ENCODE results near the gene WBP2NL.

DNA sequence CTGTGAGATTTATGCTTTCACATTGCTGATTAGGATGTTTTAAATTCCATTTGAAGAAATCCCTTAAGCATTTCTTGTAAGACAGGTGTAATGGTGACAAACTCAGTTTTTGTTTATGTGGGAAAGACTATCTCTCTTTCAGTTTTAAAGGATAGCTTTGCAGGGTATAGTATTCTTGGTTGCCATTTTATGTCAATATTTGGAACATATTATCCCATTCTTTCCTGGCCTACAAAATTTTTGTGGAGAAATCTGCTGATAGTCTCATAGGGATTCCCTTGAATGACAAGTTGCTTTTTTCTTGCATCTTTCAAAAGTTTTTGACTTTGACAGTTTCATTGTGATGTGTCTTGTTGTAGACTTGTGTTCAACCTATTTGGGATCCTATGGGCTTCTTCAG, 43.2 kb downstream of the WBP2NL start:
- TF ChIP-seq CEBPB (IDR thresholded peaks at IDR 0.05) = no peak
- no peak for TF ChIP-seq EP300 (IDR thresholded peaks at IDR 0.05; ENCODE audit: borderline replicate concordance)
- TF ChIP-seq, protein P1, sequence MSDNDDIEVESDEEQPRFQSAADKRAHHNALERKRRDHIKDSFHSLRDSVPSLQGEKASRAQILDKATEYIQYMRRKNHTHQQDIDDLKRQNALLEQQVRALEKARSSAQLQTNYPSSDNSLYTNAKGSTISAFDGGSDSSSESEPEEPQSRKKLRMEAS (IDR thresholded peaks at IDR 0.05) = no peak
- TF ChIP-seq, protein P2, sequence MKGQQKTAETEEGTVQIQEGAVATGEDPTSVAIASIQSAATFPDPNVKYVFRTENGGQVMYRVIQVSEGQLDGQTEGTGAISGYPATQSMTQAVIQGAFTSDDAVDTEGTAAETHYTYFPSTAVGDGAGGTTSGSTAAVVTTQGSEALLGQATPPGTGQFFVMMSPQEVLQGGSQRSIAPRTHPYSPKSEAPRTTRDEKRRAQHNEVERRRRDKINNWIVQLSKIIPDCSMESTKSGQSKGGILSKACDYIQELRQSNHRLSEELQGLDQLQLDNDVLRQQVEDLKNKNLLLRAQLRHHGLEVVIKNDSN (IDR thresholded peaks at IDR 0.05) = no peak
- TF ChIP-seq EGR1 (IDR thresholded peaks at IDR 0.05) = no peak
- no peak for TF ChIP-seq CREB1 (IDR thresholded peaks at IDR 0.05; ENCODE audit: low read depth)
- TF ChIP-seq, protein P3, sequence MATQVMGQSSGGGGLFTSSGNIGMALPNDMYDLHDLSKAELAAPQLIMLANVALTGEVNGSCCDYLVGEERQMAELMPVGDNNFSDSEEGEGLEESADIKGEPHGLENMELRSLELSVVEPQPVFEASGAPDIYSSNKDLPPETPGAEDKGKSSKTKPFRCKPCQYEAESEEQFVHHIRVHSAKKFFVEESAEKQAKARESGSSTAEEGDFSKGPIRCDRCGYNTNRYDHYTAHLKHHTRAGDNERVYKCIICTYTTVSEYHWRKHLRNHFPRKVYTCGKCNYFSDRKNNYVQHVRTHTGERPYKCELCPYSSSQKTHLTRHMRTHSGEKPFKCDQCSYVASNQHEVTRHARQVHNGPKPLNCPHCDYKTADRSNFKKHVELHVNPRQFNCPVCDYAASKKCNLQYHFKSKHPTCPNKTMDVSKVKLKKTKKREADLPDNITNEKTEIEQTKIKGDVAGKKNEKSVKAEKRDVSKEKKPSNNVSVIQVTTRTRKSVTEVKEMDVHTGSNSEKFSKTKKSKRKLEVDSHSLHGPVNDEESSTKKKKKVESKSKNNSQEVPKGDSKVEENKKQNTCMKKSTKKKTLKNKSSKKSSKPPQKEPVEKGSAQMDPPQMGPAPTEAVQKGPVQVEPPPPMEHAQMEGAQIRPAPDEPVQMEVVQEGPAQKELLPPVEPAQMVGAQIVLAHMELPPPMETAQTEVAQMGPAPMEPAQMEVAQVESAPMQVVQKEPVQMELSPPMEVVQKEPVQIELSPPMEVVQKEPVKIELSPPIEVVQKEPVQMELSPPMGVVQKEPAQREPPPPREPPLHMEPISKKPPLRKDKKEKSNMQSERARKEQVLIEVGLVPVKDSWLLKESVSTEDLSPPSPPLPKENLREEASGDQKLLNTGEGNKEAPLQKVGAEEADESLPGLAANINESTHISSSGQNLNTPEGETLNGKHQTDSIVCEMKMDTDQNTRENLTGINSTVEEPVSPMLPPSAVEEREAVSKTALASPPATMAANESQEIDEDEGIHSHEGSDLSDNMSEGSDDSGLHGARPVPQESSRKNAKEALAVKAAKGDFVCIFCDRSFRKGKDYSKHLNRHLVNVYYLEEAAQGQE (IDR thresholded peaks at IDR 0.05; ENCODE audit: low read depth) = no peak
- no peak for TF ChIP-seq RAD21 (IDR thresholded peaks at IDR 0.05; ENCODE audit: low read depth)
- TF ChIP-seq TAF1 (IDR thresholded peaks at IDR 0.05; ENCODE audit: low read depth) = no peak
- TF ChIP-seq NFIC (IDR thresholded peaks at IDR 0.05) = no peak

All from Ishikawa (cell line).